AG09319 (cell line): Measurements from ENCODE around the gene USP2.

Source experiments
- DNase-seq: peaks from one replicate; pipeline ENCODE4 v3.0.0-alpha.2; 2010; ENCODE audit warnings: low read depth; ENCODE audit errors: extremely low read depth
- CTCF ChIP-seq: IDR thresholded peaks from 2 replicates; pipeline ENCODE4 v1.5.1; 2011; ENCODE audit warnings: low read depth, mild to moderate bottlenecking, inconsistent platforms, low read length, moderate library complexity

USP2 gene

GRCh38 chr11:119371778-119372182 lies 9.7 kb downstream of the USP2 start:
- no peak for DNase-seq
- no peak for TF ChIP-seq CTCF

- no peak for DNase-seq
- no peak for TF ChIP-seq CTCF
These were observed 10.4 kb downstream of the USP2 start for GRCh38 chr11:119371067-119371601.

GRCh38 chr11:119370486-119371046 lies 10.9 kb downstream of the USP2 start:
- no peak for TF ChIP-seq CTCF
- DNase-seq, result no peak

- no peak for TF ChIP-seq CTCF
- no peak for DNase-seq
These were observed 12.2 kb downstream of the USP2 start for GRCh38 chr11:119369132-119369925.

GRCh38 chr11:119368121-119369034 lies 13.1 kb downstream of the USP2 start:
- TF ChIP-seq CTCF, result no peak
- no peak for DNase-seq

GRCh38 chr11:119367661-119368120 lies 13.8 kb downstream of the USP2 start:
- TF ChIP-seq CTCF, result no peak
- DNase-seq, result no peak
